Heart left ventricle (tissue), 13 donors: ENCODE data around the gene TBC1D19.

ENCODE experiments used
- CTCF ChIP-seq, 12 donors: fragments of 200-600 bp; sonication (generic) in 4 of 12; IDR thresholded peaks; one replicate each; pipeline versions ENCODE4 v1.5.0 to v1.8.0; 2018 to 2022; ENCODE audit warnings: antibody characterized with exemption in 12 of 12, mild to moderate bottlenecking in 5 of 12
- POLR2A ChIP-seq, 2 donors: fragments of 450-650 bp; IDR thresholded peaks; one replicate each; pipeline ENCODE4 v1.6.1; 2017; ENCODE audit warnings: antibody characterized with exemption in 2 of 2, mild to moderate bottlenecking in 2 of 2, moderate library complexity in 2 of 2
- donor health status: ischemic (EF 13 %, LVEDD 7.1; RV severe dilation, severe dysfunction).
- donor health status: DM: no; HTN: yes; CAD: no.
- donor health status: DM: no; HTN: no; CAD: no.
- donor health status: ischemic (EF 25% LVEDD 6.9; RV normal size, moderate dysfunction).
- donor health status: ischemic (EF 25% LVEDD 5.7; RV mildly dilated, moderate dysfunction).
- donor health status: ischemic (EF 35%, LVEDD 5.7; RV mildly dilated, moderate dysfunction).
- donor health status: nonischemic (EF 11% LVEDD 7.7; RV severe dilation, severe dysfunction).
- donor health status: DM: yes; HTN: yes; CAD: no.
- donor health status: PGD.
- donor health status: ischemic (EF 29% LVEDD 5.4; RV normal size, mild dysfunction).
- donor health status: nonischemic (EF 23%, LVEDD 6.1; RV moderate dilation, normal function).

GRCh38 chr4:26780539-26780938 lies 196.7 kb downstream of the TBC1D19 start:
- TF ChIP-seq CTCF (IDR thresholded peaks at IDR 0.05) (no peak), POLR2A (IDR thresholded peaks at IDR 0.05) (no peak)
